Astrocyte of the spinal cord (primary cell): Measurements from ENCODE around the gene GPRC6A.
"Not testable (repeated sequence)": the region's sequence is repeated elsewhere in the genome, so short reads cannot be mapped to it uniquely, and the experiment has no call there.

ENCODE experiments used
- DNase-seq: peaks from one replicate; pipeline ENCODE4 v3.0.0; 2011; ENCODE audit warnings: low read depth, low spot score
- H3K4me3 ChIP-seq: 2 replicates; pipeline ENCODE4 v1.5.1; 2011; ENCODE audit warnings: low read depth, mild to moderate bottlenecking, low read length, moderate library complexity
- CTCF ChIP-seq: IDR thresholded peaks from 2 replicates; pipeline ENCODE4 v1.5.1; 2012; ENCODE audit warnings: low read depth, mild to moderate bottlenecking, low read length, inconsistent platforms
- in situ Hi-C: cut with HindIII; loops from 2 replicates; pipeline ENCODE4 v1.10.0; 2017; ENCODE audit warnings: low sequenced_read_pairs

Gene GPRC6A

GRCh38 chr6:116836606-116837342, 7.9 kb upstream of the GPRC6A start:
- in situ Hi-C loops = no loop called here
- no peak for DNase-seq
- no peak overlapping the region for H3K4me3 ChIP-seq
- TF ChIP-seq CTCF = no peak

DNA sequence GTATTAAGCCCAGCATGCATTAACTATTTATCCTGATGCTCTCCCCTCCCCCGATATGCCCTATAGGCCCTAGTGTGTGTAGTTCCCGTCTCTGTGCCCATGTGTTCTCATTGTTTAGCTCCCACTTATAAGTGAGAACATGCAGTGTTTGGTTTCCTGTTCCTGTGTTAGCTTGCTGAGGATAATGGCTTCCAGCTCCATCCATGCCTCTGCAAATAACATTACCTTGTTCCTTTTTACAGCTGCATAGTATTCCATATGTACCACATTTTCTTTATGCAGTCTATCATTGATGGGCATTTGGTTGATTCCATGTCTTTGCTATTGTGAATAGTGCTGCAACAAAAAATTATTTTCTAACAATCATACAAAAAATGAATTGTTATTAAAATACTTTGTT, 5.6 kb upstream of the GPRC6A start:
- H3K4me3 ChIP-seq, in situ Hi-C loops, DNase-seq: not testable (repeated sequence)

DNA sequence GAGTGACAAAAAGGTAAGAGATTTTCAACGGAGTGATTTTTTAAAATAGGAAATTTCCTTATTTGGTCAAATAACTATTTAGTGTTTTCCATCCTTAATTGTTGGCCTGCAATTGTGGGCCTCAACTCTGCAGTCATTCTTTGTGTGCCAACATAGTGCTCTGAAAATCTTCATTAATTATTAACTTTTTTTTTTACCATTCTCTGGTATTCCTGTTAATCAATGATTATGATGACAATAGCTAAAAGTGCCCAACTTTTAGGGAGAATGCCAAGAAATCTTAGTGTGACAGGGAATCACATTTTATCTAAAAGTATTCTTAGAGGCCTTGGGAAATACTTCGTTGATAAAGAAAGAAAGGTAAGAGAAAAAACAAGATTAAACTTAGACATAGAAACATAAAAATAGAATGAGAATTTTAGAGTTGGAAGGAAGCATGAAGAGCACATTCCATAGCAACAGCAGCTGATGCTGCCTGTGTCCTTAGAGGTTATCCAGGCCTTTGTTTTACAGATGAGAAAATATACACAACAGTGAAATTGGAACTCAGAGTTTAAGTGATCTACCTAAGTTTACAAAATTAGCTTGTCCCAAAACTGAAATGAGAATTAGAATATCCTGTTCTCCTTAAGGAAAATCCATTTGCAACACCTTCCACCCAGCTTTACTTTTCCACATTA, 1.2 kb downstream of the GPRC6A start:
- in situ Hi-C loops = no loop called here
- no peak for TF ChIP-seq CTCF
- DNase-seq = no peak
- H3K4me3 ChIP-seq = no peak overlapping the region

- in situ Hi-C loops, DNase-seq: not testable (repeated sequence)
These were observed 12.5 kb downstream of the GPRC6A start for GRCh38 chr6:116816336-116816735.

GRCh38 chr6:116812051-116812650, 16.7 kb downstream of the GPRC6A start:
- TF ChIP-seq CTCF = no peak
- H3K4me3 ChIP-seq = no peak overlapping the region
- no peak for DNase-seq
- in situ Hi-C loops = no loop called here

More at GRCh38 chr6:116816336-116816735, 12.5 kb downstream of the GPRC6A start:
- H3K4me3 ChIP-seq = not testable (repeated sequence)

- DNase-seq = no peak
- TF ChIP-seq CTCF = no peak
- no peak overlapping the region for H3K4me3 ChIP-seq
- in situ Hi-C loops = no loop called here
These were observed 26.9 kb downstream of the GPRC6A start for GRCh38 chr6:116801971-116802370.

- in situ Hi-C loops = no loop called here
- no peak for TF ChIP-seq CTCF
- H3K4me3 ChIP-seq = no peak overlapping the region
- DNase-seq = no peak
These were observed 28.9 kb downstream of the GPRC6A start for GRCh38 chr6:116799945-116800344.
